HG03565 (cell line): ENCODE measurements around the gene KCNMB2.

ENCODE experiments used
- ATAC-seq: cut with Tn5 transposase; IDR thresholded peaks from one replicate; pipeline ENCODE4 v1.9.1; 2021; ENCODE audit warnings: mild to moderate bottlenecking, moderate library complexity; ENCODE audit not compliant: unreplicated experiment

Gene KCNMB2

DNA sequence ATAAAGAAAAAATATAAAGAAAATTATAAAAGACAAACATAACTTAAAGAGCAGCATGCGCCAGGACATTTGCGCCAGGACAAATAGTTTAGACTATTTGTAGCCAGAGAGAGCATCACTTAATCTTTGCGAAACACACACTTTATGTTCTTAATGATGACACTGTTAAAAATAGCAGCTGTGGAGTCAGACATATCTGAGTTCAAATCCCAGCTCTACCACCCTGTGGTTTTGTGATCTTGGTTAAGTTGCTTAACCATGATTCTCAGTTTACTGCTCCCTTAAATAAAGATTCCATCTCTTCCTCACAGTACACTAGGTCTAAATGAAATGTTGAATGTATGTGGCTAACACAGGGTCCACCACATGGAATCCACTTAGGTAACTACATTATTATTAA lies 31.4 kb downstream of the KCNMB2 start:
- ATAC-seq: no peak

DNA sequence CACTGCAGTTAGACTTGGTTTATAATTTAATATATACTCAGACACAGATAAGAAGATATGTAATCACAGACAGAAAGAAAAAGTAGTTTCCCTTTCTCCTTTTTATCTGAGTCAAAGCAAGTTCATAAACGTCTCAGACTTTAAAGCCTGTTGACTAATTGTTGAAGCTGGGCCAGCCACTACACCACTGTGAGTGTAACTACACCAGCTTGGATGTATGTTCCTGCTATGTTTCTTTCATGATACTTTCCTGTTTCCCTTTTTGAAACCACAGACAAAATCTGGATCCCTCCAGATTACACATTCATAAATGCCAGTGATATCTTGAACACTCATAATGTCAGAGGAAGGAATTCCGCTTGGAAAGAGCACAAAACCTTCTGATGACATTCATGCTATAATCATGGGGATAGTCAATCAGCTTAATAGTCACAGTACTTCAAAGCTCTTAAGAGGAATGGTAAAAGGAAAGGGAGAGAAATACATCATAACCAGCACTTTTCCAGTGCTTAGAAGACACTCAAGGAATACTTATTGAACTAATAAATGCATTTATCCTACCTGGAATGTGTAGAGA lies 32.0 kb downstream of the KCNMB2 start:
- ATAC-seq: no peak

DNA sequence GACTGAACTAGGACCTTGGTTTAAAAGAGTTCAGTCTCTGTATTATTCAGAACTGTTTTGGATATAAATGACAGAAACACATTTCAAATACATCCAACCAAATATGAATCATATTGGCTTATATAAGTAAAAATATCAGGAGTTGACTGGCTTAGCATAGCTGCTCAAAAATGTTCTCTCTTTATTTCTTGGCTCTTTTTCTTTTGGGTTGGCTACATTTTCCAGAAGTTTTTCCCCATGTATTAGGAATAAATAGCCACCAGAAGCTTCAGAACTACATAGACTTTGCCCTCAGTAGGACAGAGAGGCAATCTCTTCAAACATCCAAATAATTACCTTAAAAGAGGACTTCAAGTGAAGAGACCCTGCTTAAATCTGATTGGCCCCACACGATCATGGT lies 32.7 kb downstream of the KCNMB2 start:
- ATAC-seq: no peak

DNA sequence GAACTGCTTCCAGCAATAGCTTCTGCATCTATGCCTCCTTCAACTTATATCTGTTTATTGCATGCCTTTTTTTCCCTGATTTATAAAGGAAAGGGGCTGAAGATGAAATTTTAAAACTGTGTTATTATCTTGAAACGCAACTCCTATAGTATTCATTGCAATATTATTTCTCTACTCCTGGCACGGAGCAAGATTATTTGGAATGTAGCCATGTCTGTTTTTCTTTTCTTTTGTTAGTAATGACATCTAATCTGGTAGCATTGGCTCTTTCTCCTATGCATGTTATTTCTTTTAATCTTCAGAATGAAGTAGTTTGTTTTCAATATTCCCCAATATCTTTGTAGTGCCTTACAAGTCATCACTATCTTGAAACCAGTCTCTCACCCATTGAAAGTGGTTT lies 33.6 kb downstream of the KCNMB2 start:
- no peak for ATAC-seq

DNA sequence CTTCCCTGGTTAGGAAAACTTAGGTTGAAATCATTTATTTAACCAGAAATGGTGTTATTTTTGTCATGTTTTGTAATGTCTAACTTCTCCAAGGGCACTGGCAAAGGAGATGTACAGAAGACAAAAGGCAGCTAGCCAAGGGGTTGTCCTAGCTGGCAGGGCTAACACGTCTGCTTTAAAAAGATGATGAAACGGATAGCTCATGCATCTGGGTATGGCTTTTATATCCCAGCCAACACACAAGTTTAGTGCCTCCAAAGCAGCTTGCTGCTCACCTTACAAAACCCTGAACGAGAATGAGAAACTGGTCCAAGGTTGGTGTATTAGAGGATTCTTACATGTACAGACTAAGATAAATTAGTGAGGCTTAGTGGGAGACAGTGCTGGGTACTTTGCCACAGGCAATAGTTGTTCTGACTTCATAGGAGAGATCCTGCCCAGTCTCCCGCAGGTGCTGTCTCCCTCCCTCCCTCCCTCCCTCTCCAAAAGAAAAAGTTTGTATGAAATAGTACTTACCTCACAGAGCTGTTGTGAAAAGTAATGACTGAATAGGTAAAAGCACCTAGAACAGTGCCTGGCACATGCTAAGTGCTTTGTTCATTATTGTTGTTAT lies 47.8 kb downstream of the KCNMB2 start:
- no peak for ATAC-seq

DNA sequence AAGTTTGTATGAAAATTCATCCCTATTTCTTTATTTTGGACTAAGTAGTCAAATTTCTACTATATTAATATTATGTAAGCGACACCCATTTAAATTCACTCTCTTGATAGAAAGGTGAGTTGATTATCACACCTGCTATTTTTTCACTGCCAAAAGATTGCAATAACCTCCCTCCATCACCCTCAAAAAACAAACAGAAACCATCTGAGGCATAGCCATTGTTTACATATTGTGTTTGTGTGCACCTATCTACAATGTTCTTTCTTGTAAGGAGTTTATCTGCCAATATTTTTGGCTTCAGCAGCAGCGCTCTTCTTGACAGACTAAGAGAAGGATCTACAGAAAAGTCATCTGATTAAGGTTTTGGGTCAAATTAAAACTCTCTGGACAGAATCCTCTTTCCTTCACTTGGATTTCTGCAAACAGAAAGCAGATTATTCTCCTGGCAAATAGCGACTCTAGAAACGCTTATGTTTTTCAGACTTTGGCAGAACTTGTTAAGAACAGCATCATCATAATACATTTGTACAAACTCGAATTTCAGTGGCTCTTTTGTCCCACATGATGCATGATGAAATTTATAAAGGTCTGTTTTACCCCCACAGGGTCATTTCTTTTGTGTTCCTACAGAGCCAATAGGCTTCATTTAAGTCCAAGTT lies 48.6 kb downstream of the KCNMB2 start:
- no peak for ATAC-seq

DNA sequence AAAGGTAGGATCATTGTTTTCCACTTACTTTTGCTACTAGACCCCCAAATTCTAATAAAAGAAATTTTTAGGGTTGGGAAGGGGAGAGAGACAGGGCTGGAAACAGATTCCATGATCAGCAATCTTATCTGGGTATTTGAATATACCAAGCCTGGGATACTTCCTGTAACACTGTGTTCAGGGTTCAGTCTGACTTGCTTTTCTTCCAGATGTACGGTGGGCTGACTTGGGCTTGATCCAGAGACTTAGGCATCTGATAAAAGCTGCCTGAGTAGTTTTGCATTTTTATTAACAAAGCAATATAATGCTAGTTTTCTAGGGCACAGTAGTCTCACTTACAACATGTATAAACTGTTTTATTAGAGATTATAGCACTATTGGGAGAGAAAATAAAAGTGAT lies 49.2 kb downstream of the KCNMB2 start:
- ATAC-seq: no peak

DNA sequence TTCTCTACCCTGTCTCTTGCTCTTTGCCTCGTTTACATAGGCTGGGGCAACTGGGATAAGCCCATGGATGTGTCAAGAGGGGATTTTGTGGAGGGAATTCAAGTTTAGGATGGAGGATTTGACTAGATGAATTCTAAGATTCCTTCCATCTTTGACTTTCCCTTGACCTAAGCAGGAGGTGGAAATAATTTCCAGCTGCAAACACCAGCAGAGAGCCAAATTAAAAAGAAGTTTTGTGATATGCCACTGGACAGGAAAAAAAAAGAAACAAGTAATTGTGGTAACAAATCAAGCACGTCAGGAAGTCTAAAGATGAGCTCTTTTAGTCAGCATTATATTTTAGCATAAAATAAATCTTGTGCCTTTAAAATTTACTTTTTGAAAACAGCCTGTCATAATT lies 49.8 kb downstream of the KCNMB2 start:
- no peak for ATAC-seq

DNA sequence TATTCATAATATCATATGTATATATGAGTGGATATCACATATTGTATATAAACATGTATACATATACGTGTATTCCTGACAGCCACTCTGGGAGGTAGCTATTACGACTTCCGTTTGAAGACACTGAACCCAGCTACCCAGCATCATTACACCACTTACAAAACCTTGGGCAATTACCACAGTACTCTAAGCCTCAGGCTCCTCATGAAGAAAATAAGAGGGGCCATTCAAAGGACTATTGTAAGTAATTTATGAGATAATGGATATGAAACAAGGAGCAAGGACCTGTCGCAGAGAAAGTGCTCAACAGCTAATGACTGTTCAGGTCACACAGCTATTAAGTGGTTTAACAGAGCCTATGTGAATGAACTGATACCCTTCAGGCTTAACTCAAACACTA lies 52.4 kb downstream of the KCNMB2 start:
- ATAC-seq: no peak

DNA sequence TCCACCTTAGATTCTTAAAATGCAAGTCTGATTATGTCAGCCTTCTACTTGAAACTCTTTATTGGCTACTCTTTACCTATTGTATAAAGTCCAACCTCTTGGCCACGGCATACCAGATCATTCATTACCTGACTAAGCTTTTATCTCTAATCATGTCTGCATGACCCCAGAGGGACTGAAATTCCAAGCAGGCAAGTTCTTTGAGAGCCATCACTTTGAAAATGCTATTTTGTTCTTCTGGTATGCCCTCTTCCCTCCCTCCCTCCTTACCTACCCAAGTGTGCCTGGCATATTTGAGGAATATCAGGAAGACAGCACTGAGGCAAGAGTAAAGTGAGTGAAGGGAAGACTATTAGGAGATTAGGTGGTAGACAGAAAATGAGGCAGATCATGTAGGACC lies 57.5 kb downstream of the KCNMB2 start:
- ATAC-seq: no peak

DNA sequence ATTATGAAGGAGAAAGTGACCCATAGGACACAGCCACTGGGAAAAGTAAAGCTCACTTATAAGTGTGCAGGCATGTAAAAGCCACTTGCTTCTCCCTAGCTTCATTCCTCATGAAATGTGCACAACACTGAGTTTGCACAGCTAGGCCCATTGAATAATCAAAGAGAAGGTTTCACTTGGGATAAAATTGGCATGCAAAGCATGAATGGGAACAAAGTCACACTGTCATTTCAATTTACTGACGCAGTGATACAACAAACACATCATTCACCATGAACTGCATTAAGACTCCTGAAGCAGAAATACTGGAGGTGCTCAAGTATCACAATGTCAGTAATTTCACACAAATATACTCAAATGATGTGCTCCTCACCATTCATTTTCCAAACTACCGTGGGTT lies 61.1 kb downstream of the KCNMB2 start:
- no peak for ATAC-seq

DNA sequence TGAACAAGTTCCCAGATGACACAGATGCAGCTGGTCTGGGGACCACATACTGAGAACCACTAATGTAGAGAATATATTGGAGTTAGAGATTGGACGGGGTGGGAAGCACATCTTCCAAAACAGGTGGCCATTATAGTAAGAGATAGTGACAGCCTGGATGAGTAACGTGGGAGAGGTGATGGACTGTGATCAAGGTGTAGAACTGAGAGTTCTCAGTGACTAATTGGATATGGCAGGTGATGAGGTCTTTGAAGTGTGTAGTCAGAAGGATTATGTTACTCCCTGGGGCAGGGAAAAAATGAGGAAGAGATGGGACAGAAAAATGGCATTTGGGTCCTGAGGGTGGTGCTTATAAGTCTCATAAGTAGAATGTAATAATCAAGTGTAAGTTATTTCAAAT lies 66.6 kb downstream of the KCNMB2 start:
- ATAC-seq: no peak

DNA sequence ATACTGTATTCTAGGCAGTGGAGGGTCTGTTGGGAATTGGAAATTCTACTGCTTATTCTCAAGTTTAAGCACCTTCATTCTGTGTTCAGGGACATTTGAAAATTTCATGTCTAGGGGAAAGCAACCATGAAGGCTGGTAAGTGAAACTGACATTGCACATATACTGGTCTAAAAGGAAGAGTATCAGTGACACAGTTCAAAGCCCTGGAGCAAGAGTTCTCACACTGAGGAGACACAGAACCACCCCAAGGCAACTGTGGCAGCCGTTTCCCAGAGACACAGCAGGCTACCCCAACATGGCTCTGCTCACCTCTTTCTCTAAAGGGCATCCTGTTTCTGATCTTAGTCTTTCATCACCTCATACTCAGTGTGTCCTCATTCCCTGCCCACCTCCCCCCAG lies 67.5 kb downstream of the KCNMB2 start:
- ATAC-seq: no peak

DNA sequence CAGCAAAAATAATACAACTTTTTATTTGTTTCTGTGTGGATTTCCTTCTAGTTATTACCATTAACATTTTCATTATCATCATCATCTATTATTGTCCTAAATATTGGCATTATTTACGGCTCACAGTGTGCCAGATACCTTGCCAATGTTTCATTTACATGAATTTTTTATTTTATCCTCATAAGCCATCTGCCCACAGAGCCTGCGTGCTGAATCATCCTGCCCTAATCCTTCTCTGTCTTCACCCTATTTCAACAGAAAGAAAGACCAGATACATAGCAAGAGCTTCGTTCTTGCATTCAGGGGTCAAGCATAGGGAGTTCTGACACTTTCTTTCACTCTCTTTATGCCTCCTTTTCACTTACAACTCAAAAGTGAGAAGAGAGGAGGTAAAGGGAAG lies 82.0 kb downstream of the KCNMB2 start:
- ATAC-seq: no peak

DNA sequence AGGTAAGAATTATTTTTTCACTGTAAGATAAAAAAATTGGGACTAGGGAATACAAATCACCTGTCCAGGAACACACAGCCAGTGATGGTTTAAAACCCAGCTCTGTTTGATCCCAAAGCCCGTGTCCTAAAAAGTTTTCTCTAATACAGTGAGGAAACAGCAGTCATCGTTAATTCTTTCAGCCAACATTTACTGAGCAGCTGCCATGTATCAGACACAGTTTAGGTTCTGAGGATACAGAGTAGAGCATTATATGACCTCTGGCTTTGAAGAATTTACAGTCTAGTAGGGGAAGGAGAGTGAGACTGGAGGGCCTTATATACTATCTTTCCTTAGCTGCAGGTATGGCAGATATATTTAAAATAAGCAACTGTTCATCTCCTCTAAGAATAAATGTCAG lies 82.7 kb downstream of the KCNMB2 start:
- no peak for ATAC-seq

DNA sequence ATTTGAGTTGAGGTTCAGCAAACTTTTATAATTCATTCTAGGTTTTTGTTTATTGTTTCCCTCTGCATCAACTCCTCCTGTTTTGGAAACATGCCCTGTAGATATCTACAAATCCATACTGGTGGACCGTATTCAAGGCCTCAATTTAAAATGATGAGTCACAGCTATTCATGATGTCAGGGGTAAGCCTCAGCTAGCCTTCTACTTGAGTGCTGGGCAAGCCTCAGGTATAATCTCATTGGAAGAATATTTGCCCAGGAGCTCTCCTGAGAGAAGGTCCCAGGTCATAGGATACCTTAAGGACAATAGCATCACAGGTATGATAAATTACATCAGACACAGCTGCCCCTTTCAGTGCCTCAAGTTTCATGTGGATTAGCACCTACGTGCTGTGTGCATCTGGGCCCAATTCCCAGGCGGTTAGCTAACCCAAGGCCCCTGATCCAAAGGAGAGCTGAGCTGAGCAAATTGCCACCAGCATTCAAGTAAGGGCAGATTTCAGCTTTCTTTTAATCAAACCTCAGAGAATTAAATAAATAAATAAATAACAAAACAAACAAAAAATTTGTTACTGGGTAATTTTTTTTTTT lies 87.5 kb downstream of the KCNMB2 start:
- ATAC-seq: no peak

DNA sequence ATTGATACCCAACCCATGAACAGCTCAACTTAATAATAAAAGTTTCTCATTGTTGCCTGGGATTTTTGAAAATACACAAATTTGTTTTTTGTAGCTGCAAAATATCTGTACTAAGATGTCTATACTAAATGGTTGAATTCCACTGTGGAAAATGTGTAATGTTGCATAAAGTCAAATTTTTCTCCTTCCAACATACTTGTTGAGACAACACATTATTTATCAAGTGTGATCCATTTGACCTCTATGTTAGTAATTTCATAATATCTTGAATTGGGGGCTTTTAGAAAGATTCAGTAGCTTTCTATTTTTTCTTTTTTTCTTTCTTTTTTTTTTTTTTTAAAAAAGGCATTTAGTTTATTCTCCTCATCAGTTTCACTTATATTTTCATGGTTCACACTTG lies 88.0 kb downstream of the KCNMB2 start:
- ATAC-seq: no peak

DNA sequence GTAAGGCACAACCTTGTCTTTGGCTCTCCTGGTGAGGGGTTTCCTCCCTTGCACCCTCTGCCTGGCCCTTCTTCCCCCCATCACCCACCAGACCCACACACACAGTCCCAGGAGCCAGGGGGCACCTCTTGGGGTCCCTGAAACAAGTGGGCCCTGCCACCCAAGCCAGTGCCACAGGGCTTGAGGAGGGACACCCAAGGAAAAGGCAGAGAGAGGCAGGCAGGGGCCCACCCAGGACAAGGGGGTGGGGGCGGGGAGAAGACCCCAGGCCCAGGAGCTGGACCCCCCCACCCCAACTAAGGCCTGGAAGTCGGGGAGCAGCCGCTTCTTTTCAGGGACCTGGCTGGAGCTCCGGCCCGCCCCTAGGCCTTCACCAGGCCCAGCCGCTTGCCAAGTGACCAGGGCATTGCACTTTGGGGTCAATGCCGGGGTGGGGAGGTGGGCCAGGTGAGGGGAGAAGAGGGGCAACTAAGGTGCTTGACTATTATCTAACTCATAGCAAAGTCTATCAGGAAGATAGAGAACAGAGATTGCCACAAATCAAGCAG lies 88.9 kb downstream of the KCNMB2 start:
- ATAC-seq: no peak

DNA sequence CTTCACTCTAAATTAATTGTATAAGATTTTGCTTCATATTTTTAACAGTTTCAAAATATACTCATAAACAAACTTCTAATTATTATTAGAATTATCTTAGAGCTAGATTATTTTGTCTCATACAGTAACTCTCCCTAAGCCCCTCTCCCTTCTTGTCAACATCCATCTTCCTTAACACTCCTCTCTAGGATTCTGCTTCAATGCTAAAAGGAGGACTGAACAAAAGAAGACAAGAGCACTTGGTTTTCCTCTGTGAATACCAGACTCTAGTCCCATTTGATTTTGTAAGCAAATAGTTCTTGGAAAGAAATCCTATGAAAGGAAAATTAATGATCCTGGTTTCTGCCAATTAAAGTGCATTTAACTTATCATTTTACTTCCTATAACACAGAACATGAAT lies 91.8 kb downstream of the KCNMB2 start:
- ATAC-seq: no peak

DNA sequence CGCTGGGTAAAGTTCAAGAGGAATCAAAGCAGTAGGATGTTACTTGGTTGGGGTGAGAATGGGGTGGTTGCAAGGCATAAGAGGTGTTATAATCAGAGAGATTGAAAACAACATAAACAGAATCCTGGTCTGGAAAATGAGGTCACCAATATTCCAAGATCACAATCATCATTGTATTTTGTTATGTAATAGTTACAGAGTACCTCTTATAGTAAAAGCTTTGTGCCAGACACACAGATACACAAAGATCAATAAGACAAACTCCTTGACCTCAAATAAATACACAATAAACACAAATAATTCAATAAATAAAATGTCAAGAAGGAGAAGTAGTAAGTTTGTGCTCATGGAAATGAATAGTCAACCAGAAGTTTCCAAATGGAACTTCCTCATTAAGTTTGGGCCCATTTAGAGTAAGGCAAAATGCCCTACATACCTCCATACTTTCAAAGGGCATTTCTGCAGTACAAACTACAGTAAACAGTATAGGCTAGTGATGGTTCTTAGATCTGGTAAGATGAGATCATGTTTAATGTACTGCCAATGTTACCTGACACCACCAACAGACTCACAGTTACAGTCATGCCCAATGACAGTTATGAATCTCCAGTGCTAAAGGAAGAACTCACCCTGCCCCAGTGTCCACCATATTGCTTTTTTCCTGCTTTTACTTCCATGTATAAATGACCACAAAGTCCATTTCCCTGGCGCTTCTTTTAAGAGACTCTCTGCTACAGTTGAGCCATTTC lies 93.4 kb downstream of the KCNMB2 start:
- ATAC-seq: no peak

DNA sequence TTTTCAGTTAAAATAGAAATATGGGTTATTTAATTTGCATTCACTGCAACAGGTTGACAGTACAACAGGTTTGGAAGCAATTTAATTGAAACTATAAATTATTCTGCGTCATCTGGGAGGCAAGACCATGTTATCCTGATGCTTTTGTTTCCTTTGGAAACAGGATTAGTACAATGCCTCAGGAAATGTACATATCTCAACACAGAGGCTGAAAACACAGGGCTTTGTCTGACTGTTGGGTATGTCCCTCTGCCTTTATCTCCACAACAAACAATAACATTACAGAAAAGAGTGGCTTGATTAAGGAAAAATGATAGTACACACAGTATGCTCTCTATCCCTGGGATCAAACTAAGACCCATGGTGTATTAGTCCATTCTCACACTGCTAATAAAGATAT lies 95.7 kb downstream of the KCNMB2 start:
- no peak for ATAC-seq
